HG02870 (cell line): Measurements from ENCODE around the gene ANO2.
"Not testable (repeated sequence)": the region's sequence is repeated elsewhere in the genome, so short reads cannot be mapped to it uniquely, and the experiment has no call there.

Source experiments
- ATAC-seq: cut with Tn5 transposase; IDR thresholded peaks from one replicate; pipeline ENCODE4 v1.9.1; 2021; ENCODE audit warnings: mild to moderate bottlenecking, moderate library complexity; ENCODE audit not compliant: unreplicated experiment

The ANO2 gene

DNA sequence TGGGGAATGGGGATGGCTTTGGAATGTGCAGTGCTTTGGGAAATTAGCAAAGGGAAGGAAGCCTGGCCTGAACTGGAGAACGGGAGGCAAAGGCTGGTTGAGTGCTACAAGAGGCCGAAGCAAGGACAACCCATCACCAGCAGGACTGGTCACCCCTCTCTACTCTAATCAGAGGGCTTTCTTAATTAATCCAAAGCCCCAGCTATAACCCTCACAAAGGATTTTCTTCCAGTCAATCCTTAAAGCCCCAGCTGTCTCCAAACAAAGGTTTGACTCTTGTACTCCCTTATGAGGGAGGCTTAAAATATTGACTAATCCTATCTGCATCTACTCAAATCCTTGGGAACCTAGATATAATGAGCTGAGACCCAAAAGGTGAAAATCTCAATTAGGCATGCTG lies 256.8 kb downstream of the ANO2 start:
- no peak for ATAC-seq

DNA sequence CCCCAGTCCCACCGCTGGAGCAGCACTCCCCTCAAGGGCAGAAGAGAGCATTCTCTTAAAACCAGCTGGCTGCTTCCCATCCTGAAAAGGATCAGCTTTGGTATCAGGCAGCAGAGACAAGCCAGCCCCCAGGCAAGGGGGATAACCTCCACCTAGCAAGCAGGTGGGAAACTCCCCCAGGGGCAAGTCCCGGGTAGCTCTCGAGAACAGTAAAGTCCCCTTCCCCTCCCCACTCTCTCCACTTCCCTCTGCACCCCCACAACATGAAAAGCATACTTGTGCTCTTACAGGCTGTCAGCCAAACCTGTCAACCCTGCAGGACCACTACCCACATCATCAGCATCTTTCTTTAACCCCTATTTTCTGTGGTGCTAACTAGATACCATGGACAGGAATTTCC lies 259.1 kb downstream of the ANO2 start:
- ATAC-seq, result no peak

DNA sequence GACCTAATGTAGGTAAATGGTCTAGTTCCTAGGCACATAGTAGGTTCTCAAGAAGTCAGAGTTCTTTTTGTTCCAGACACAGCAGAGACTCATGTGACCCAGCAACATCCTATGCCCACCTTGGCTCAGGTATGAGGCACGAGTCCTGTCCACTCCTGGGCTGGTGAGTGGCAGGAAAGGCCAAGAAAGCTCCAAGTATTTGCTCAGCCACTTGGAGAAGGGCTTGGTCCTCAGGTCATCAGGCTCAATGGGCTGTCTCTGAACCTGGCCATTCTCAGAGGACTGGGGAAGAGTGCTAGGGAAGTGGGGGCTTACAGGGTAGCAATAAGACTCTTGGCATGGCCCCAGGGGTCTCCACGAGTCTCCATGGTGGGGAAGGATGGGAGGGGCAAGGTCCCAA lies 260.1 kb downstream of the ANO2 start:
- no peak for ATAC-seq

DNA sequence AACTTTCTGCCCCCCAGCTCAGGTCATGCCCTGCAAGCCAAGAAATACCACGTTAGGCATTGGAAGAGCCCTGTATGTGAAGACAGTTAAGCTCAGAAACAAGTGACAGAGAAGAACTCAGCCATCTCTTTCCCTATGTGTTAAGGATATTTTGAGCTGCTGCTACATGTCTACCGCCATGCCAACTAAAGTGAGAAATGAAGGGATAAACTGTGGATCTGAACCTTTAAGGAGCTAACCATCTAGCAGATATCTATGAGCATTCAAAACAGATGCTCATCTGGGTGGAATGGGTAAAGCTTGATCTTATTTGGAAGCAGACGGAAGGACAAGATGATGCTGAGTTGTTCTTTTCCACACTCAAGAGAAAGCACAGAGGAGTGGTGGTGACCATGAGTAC lies 262.5 kb downstream of the ANO2 start:
- no peak for ATAC-seq

DNA sequence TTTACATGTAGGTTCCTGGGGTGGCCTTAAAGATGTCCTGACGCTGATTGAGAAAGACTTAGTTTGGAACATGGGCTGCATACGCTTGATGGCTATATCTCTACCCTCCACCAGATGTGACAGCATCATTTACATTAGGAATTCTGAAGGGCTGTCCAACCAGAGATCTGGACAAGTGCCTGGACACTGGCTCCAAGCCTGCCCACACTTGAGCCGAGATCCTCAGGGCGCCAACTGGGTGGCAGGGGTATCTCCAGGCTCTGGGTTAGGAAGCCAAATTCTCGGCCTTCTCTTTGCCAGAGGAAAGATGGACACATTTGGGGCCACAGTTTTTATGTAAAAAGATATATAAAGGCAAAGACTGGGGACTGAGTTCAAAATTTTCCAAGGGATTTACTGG lies 266.9 kb downstream of the ANO2 start:
- ATAC-seq, result no peak

DNA sequence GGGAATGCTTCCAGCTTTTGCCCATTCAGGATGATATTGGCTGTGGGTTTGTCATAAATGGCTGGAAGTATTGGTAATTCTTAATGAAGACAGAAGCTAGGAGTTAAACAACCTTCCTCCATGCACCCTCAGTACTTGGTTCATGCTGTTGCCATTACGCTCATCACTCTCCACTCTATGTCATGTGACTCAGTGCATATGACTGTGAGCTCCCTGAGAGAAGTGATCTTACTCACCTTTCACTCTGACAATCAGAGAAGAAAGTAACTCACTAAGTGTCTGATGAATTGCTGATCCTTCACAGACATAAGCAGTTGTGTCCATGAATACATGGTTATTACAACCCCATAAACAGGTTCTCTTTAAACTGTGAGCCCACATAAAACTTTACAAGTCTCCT lies 275.4 kb downstream of the ANO2 start:
- ATAC-seq, result not testable (repeated sequence)

DNA sequence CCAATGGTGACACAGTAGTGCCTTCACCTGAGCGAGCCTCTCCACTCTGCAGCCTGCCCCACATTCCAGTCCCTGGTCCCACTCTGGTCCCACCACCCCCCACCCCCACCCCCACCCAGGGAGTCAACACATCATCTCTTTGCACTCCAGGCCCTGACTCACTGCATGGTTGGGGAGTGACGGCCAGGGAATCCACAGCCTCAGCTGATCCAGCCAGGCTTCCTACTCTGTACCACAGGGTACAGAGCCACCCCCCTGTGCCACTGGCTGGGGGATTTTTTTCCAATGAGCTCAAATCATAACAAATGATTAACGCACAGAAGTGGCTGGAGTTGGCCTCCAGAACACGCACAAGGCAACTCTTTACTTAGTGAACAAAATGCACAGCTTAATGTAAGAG lies 279.4 kb downstream of the ANO2 start:
- no peak for ATAC-seq

DNA sequence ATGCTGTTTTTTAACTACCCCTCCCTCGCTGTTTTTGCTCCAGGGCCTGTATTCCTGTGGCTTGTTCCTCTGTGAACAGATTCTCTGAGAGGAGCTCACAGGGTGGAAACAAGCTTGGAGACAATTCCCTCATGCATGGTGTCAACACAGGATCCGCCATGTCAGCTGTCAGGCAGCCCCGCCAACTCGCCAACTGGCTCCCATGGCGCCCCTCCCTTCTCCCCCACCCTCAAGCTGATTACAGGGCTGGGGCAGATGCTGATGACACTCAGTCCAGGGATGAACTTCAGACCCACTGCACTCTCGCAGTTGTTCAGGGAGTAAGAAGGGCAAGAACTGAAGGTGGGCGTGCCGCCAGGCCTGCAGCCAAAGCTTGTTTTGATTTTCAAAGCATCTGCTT lies 283.2 kb downstream of the ANO2 start:
- ATAC-seq, result no peak

DNA sequence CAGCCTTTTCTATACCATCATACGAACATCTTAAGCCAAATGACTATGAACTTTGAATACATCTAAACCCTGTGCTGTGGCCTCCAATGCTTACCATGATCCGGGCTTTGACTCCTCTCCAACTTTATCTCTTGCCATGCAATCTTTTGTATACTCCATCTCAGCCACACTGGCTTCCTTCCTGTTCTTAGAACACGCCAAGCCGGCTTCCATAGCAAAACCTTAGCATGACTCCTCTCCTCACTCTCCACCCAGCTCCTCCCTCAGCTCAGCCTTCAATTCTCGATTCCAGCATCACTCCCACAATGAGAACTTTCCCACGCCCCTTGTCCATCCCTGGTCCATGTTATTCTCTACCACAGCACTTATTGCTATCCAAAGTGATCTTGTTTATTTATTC lies 284.8 kb downstream of the ANO2 start:
- ATAC-seq, result no peak

DNA sequence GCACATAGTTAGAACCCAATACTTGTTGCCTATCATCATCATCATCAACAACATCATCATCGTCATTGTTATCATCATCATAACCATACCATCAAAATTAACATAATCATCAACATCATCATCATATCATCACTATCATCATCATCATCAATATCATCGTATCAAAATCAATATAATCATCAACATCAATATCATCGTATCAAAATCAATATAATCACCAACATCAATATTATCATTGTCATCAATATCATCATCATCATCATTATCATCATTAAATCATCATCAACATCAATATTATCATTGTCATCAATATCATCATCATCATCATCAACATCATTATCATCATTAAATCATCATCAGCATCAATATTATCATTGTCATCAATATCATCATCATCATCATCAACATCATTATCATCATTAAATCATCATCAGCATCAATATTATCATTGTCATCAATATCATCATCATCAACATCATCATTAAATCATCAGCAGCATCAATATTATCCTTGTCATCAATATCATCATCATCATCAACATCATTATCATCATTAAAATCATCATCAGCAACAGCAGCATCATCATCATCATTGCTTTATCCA lies 286.6 kb downstream of the ANO2 start:
- not testable (repeated sequence) for ATAC-seq

DNA sequence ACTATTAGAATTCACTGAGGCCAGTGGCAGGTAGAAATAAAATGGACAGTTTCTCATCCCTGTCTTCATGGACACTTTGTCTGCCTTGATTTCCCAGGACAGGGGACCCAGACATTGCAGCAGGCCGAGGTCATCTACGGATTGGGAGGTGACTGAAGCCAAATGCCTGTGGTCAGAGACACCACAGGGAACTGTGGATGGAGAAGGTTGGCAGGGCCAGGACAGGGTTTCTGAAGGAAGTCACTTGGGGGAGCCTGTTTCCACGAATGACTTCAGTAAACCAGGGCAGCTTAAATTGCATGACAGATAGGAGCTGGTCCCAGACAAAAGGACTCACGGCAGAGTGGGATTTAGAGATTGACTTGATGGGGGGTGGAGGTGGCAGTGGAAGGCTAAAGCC lies 288.2 kb downstream of the ANO2 start:
- no peak for ATAC-seq

DNA sequence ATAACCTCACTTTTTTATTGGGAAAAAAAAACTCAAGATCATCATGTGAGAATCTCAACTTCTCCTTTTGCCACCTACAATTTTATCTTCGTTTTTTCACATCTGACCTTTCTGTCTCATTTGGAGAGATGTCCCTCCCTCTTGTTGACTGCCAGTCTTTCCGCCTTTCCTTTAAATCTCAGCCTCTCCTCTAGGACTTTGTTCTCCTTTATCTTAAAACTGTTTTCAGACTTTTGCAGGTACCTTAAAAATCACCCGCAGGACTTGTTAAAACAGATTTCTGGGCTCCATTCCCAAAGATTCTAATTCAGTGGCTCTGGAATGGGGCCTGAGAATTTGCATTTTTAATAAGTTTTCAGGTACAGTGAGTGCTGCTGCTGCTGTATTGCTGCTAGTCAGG lies 289.9 kb downstream of the ANO2 start:
- ATAC-seq, result no peak

DNA sequence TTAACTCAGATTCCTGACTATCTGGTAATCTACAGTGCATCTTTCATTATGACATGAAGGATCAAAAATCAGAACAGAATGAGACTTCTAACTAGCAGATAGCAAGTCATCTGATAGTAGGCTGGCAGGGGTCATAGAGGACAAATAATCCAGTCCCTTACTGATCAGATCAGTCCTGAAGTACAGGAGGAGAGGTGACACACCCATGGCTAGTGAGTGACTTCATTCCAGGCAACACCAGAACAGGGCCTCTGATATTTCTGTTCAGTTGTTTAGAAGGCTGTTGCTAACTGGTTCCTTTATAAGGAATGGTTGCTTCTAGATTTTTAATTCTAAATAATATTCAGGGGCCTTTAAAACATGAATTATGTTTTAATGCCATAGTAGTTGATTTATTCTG lies 291.0 kb downstream of the ANO2 start:
- no peak for ATAC-seq

DNA sequence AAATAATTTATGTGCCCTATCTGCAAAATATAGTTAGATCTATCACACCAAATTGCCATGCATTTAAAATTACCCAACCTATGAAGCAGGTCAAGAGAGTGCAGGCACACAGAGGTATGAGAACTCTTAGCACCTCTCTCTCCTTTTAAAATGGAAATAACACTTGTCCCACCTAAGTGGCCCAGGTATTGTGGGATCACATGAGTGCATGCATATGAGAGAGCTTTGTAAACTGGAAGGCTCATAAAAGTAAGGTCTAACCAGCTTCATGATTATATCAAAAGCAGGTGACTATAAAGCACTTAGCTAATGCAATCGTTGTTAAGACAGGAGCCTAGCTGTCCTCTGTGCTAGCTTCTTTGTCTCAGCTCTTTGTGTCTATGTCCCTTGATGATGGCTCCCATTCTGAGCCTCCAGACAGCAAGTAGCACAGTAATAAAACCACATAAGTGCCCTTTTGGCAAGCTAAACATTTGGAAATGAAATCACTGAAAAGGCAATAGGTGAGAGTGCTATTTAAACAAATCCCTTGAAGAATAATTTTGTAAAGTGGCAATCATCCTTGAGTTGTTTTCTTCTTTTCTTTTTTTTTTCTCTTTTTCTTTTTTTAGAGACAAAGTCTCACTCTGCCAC lies 294.1 kb downstream of the ANO2 start:
- no peak for ATAC-seq

DNA sequence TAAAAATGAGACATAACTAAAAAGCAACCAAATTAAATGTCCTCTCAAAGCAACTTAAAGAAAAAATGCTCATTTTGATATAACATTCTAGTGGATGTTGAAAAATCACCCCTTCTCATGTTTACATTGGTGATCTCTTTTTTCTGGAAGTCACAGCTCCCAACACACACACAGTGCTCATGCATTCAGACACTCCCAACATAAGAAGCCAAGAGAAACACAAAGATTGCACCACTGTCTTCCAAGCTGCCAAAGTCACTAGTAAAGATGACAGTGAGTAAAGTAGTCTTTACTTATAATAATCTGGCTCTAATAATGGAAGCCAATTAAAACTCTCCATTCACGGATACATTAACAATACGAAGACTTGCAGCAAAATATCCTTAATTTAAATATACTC lies 294.8 kb downstream of the ANO2 start:
- no peak for ATAC-seq

DNA sequence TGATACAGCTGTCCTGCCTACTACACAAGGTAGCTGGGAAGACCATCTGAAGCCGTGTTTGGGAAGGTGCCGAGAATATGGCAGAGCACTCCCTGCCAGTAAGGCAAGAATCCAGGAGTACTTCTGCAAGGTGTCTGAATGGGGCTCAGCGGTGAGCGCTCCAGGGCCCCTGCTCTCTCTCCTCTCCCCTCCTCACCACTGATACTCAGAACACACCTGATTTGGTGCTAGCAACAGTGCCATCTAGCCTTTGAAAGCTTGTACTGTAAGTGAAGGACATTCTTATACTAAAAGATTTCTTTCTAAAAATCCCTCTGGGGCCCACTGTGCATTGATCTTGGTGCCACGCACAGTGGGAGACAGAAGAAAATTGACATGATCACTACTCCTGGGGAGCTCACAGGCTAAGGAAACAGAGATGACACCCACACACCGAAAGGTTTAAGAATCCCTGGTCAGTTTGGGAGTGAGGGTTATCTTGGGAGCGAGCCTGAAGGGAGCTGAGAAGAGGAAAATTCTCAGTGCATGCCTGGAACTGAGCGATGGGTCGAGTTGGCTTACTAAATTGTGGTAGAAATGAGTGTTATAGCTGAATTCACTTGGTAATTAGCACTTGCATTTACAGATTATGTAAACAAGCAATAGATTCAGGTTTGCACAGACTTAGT lies 296.2 kb downstream of the ANO2 start:
- ATAC-seq, result no peak

DNA sequence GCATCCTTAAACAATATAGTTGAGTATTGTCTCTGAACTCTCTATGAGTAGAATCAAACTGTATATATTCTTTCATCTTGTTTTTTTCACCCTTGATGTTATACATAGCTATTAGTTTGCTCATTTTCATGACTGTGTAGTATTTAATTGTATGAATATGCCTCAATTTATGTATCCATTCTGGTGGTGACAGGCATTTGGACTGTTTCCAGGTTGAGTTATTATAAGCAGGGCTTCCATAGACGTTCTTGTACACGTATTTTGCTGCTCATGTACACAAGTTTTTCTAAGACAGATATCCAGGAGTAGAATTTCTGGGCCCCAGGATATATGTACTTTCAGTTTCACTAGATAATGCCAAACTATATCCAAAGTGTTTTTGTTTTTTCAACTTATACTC lies 301.8 kb downstream of the ANO2 start:
- no peak for ATAC-seq

DNA sequence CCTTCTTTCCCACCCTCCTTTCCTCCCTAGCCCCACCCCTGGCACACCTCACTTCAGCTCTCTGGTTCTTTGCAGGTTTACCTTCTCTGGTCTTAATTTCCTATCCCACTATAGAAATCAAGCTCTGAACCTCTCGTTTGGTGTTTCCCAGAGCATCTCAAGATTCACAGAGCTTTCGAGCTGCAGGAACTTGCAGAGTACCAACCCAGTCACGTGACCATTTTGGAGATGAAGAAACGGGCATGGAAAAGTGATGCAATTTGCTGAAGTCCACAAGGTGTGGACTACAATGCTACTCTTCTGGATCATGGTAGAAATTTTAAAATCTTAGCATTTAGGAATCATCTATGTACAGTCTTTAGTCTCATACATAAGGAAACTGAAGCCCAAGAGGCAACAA lies 307.4 kb downstream of the ANO2 start:
- ATAC-seq, result no peak

DNA sequence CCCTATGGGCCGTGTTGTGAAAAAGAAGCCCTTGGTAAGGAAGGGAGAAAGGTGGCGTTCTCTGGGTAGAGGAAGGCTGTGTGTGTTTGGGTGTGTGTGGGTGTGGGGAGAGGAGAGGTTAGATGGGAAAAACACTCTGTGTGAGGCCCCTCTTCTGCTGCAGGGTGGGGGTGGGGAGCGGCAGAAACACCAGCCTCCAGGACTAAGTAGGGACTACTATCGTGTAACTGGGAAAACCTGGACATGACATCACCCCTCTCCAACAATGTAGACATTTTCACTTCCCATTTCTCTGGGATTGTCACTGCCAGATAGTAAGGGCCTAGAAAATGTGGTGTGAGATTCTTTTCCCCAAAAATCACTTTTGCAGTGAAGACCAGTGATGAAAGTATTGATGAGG lies 308.2 kb downstream of the ANO2 start:
- ATAC-seq, result no peak

DNA sequence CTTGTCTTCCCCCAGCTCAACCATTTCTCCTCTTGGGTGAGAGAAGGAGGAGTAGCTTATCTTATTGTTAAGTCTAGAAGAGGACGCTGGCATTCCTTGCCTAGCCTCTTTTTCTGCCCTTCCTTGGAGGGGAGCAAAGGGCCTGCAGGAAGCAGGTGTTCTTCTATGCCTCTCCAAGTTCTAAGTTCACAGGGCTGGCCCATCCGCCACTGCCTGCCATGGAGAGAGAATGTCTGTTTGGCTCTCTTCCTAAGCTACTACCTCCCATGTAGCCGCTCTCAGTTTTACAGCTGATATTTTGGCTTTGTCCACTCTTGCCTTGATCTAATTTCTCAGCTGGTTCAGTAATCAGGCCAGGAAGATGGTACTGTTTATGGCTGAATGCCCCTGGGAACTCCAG lies 312.0 kb downstream of the ANO2 start:
- no peak for ATAC-seq

DNA sequence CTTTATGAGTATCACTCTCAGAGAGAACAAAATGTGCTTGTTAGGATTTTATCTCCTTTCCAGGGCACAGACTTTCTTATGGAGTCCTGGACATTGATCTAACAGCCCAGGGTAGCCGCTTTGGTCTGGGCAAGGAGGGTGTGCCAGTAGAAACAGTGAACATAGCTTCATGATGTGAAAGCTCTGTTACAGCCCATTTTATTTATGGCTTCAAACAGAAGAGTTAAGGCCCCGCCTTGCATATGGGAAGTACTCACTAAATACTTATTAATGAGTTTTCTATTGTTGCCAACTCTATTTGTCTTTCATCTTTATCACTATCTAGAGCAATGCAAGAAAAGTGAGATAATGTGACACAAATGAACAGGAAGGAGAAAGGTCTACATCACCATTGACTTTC lies 312.6 kb downstream of the ANO2 start:
- ATAC-seq, result no peak

DNA sequence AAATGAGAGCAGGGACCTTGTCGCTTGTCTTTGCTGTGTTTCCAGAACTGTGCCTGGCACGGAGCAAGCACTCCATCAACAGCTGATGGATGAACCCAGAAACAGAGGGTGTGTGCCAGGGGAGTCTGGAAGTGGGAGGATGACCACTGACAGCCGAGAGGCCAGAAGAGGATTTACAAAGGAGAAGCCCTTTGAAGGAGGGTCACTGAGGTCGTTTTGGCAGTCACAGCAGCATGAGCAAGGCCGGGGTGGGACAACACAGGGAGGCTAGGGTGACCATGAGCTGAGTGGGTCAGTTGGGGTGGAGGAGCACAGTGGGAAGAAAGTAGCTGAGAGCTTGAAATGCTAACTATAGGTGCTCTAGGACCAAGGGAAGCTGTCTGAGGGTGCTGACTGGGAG lies 313.6 kb downstream of the ANO2 start:
- ATAC-seq, result no peak

DNA sequence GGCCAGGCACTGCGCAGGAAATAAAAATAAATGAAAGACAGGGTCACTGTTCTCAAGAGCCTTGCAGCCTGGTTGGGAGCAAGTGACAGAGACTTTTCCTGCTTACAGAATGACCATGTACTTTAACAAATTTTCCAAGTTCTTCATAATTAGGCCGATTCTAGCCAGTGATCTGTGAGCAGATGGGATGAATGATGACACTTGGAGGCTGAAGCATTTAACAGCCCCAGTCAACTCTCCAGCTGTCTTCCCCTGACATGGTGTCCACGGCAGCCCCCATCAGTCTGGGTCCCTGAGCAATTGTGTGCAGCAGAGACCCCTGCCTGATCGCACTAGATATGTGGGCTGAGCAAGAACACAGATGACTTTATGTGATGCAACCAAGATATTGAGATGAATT lies 314.3 kb downstream of the ANO2 start:
- no peak for ATAC-seq
